OCI-LY7 (cell line): ENCODE measurements around the gene OR5J2.

Experiments
- CTCF ChIP-seq: fragments of 200-600 bp; sonication (generic); conservative IDR thresholded peaks from 2 replicates; pipeline ENCODE4 v1.5.1; 2014; ENCODE audit warnings: mild to moderate bottlenecking, antibody characterized with exemption, low read length, moderate library complexity, mixed read lengths
- EZH2phosphoT487 ChIP-seq: fragments of 200-600 bp; sonication (generic); IDR thresholded peaks from 2 replicates; pipeline ENCODE4 v1.6.1; 2018; ENCODE audit warnings: low read depth, borderline replicate concordance, mild to moderate bottlenecking, mixed run types, antibody characterized with exemption, low read length, moderate library complexity, mixed read lengths

- TF ChIP-seq CTCF (no peak), EZH2phosphoT487 (no peak)
Observed at GRCh38 chr11:56183459-56183858, 7.0 kb downstream of the OR5J2 start.
